NCI-H1694 treated with DMSO at 0.1 percent for 48 hours (cell line): ENCODE measurements around the gene TERT.

Source experiments
- DNase-seq: peaks from one replicate; lab custom pipeline; 2025; lab: John Stamatoyannopoulos, UW

Gene TERT

DNA sequence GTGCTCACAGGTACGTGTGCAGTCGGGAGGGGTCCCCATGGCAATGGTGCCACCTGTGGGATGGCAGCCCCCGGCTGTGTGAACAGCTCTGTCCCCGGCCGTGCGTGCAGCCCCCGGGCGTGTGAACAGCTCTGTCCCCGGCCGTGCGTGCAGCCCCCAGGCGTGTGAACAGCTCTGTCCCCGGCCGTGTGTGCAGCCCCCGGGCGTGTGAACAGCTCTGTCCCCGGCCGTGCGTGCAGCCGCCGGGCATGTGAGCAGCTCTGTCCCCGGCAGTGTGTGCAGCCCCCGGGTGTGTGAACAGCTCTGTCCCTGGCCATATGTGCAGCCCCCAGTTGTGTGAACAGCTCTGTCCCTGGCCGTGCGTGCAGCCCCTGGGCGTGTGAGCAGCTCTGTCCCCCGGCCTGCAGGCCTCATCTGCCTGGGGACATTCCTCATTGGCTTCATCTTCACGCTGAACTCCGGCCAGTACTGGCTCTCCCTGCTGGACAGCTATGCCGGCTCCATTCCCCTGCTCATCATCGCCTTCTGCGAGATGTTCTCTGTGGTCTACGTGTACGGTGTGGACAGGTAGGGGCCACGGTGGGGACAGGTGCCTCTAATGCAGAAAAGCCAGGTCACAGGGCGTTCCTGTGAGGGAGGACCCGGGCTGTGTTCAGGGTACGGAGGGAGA lies 75.6 kb downstream of the TERT start:
- DNase-seq = no peak

- DNase-seq = no peak
Measured at GRCh38 chr5:1218351-1219080, 76.4 kb downstream of the TERT start.

GRCh38 chr5:1217596-1218206 lies 77.2 kb downstream of the TERT start:
- DNase-seq = no peak

GRCh38 chr5:1216918-1217295 lies 78.0 kb downstream of the TERT start:
- DNase-seq = no peak

- DNase-seq = no peak
Measured at GRCh38 chr5:1216211-1216917, 78.5 kb downstream of the TERT start.

- DNase-seq = no peak
Measured at GRCh38 chr5:1215320-1216096, 79.4 kb downstream of the TERT start.

GRCh38 chr5:1214936-1215220 lies 80.0 kb downstream of the TERT start:
- DNase-seq = no peak

- DNase-seq = no peak
Measured at GRCh38 chr5:1214163-1214935, 80.5 kb downstream of the TERT start.

- DNase-seq = no peak
Measured at GRCh38 chr5:1213508-1214162, 81.2 kb downstream of the TERT start.

DNA sequence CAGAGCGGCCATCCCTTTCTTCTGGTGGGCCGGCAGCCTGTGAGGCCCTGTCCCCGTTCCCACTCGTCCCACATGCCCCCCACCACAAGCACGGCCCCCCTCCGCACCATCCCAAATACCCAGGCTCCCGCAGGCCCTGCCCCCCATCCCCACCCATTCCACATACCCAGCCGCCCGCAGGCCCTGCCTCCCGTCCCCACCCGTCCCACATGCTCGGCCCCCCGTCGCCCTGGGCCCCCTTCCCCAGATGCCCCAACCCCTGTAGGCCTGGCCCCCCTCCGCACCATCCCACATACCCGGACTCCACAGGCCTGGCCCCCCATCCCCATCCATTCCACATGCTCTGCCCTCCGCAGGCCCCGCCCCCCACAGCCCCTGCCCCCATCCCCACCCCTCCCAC lies 82.0 kb downstream of the TERT start:
- DNase-seq = no peak

GRCh38 chr5:1212271-1212670 lies 82.6 kb downstream of the TERT start:
- no peak for DNase-seq

- no peak for DNase-seq
Measured at GRCh38 chr5:1211701-1212100, 83.2 kb downstream of the TERT start.

DNA sequence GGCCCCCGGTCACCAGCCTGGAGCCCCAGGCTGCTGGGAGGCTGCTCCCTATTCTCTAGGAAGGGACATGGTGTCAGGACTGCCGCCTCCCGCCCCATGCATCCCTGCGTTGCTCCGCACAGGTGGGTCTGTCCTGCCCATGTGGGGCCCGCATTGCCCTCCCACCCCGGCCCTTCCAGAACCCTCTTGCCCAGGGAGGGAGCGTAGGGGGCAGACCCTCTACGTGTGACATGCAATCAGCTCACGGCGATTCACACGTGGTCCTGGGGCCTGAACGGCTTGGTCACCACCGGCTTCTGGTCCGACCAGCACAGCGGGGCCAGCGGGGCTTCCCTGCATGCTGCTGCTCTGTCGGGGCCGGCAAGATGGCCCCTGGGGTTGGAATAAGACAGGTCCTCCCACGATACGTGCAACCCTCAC lies 84.0 kb downstream of the TERT start:
- no peak for DNase-seq

DNA sequence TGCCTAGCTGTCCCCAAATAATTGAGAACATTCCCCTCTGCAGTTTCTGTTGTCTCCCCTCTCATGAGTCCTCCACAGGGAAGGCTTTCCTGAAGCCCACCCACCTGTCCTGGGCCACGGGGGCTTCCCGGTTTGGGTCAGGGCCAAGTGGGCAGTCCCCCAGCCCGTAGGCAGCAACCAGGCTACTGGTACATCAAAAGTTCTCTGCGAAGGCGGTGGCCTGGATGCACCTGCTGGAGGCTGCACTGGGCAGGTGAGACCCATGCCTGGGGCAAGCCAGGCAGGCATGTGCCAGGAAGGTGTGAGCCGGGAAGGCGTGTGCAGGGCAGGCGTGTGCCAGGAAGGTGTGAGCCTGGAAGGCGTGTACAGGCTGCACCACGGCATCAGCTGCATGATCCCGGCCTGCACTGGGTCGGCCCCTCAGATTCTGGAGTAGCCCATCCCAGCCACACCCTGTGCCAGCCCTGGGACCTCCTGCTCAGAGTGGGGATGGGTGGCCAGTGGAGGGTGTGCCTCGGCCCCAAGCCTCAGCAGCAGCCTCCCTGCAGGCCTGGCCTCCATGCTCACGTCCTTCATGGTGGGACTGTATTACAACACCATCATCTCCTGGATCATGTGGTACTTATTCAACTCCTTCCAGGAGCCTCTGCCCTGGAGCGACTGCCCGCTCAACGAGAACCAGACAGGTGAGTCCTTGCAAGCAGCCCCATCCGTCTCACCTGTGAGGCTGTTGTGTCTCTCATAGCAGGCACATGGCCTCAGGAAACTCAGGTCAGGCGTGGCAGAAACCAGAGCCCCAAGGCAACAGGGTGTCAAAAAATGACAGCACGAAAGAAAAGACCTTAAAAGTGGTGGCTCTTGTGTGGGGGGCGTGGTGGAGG lies 84.7 kb downstream of the TERT start:
- DNase-seq = no peak

DNA sequence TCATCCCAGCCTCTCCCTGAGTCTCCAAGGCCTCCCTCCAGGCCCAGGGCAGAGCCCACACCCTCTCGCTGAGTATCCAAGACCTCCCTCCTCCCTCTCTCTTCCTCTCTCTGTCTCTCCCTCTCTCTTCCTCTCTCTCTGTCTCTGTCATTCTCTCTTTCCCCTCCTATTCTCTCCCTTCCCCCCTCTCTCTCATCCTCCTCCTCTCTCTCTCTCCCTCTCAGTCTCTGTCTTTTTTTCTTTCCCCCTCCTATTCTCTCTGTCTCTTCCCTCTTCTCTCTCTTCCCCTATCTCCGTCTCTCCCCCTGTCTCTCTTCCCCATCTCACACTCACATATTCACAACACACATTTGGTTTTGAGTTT lies 85.4 kb downstream of the TERT start:
- DNase-seq = no peak

GRCh38 chr5:1208743-1209488 lies 86.0 kb downstream of the TERT start:
- no peak for DNase-seq

DNA sequence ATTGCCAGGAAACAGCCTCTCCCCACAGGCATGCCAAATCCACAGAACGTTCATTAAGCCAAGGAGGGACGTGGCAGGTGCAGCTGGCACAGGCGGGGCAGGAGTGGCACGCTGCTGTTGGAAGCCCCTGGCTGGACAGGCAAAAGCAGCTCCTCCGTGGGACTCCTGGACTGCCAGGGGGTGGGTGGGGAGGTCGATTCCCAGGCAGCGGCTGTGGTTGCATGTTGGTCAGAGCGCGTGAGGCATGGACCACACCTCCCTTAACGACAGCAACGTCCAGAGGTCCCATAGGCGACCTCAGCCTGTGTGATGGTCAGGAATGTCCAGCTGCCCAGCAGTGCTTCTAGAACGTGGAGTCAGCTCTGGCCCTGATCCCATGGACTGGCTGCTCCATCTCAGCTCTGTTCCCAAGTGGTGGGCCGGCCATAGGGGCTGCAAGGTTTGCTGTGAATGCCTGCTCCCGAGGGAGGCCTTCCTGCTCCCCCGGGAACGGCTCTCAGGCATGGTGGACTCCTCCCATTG lies 86.6 kb downstream of the TERT start:
- no peak for DNase-seq

DNA sequence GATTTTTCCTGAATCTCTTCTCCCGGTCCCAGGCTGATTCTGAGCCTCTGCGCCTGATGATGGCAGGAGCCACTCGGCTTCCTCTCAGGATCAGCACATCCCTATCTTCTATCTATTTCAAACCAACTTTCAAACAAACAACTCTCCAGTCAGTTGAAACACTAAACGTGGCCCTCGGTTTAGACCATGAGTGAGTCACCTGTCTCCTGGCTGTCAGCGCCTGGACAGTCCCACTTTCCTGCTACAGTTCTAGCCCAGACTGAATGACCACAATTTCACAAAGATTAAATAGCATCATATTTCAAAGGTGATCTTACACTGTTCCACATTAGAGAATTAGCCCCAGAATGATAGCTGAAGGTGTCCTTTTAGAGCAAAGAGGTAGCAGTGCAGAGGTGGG lies 87.3 kb downstream of the TERT start:
- no peak for DNase-seq
